GM12878 (cell line): Measurements from ENCODE around the gene NUP210. TPM values are rescaled to one million over a fixed set of nuclear protein-coding genes. Genes with fewer than 3 reads are reported as not detected.

Source experiments
- ATAC-seq: fragments of 200-7000 bp; cut with Tn5 transposase; 3 replicates; pipeline ENCODE4 v1.9.1; 2020; ENCODE audit warnings: mild to moderate bottlenecking, moderate library complexity
- BruUV-seq: library from RNA; stranded (reverse); fragments of 400-500 nt; replicated peaks from 2 replicates; lab custom pipeline; 2021; lab: Mats Ljungman, UMichigan
- CTCF ChIA-PET: fragments of 300-600 bp; sonication (Branson Sonifier 250); formaldehyde crosslinking; extraction: SDS; loops from one replicate; lab custom pipeline; 2021; ENCODE audit warnings: inconsistent platforms; lab: Yijun Ruan, JAX
- POLR2A ChIA-PET: fragments of 350-600 bp; formaldehyde crosslinking; extraction: SDS; loops from one replicate; lab custom pipeline; 2021; ENCODE audit warnings: inconsistent platforms; lab: Charles Lee
- RAD21 ChIA-PET: fragments of 300-600 bp; sonication (Branson Sonifier 250); formaldehyde crosslinking; loops from one replicate; lab custom pipeline; 2023; ENCODE audit warnings: antibody characterized with exemption; ENCODE audit not compliant: unreplicated experiment; lab: Charles Lee
- SMC1A ChIA-PET: fragments of 300-600 bp; sonication (Branson Sonifier 250); formaldehyde crosslinking; loops from one replicate; lab custom pipeline; 2023; ENCODE audit not compliant: unreplicated experiment, uncharacterized antibody; lab: Charles Lee
- DNase-seq: peaks from one replicate; pipeline ENCODE4 v3.0.0-alpha.2; 2011; ENCODE audit warnings: low read depth, low spot score
- FAIRE-seq: peaks from 3 replicates; lab custom pipeline; 2011; peaks lifted over from hg19 to GRCh38; lab: Jason Lieb, UNC
- H2AFZ ChIP-seq: 2 replicates; pipeline ENCODE4 v1.6.0; 2011; ENCODE audit warnings: low read depth, low read length, control low read depth; ENCODE audit not compliant: control insufficient read depth
- H3K27ac ChIP-seq: 2 replicates; pipeline ENCODE4 v1.5.1; 2011; ENCODE audit warnings: control low read depth; ENCODE audit not compliant: control insufficient read depth, insufficient read depth
- H3K27me3 ChIP-seq, 2 experiments: replicated peaks in 1 of 2; 2 replicates each; pipeline versions ENCODE4 v1.6.0 to v1.6.1; 2011; ENCODE audit warnings: low read length in 1 of 2; ENCODE audit not compliant: control insufficient read depth in 2 of 2, insufficient read depth in 2 of 2
- H3K36me3 ChIP-seq, 2 experiments: 2 replicates each; pipeline ENCODE4 v1.5.1; 2011; ENCODE audit warnings: low read length in 1 of 2; ENCODE audit not compliant: control insufficient read depth in 2 of 2, insufficient read depth in 2 of 2
- H3K4me1 ChIP-seq: 2 replicates; pipeline ENCODE4 v1.6.1; 2011; ENCODE audit warnings: mild to moderate bottlenecking, low read length, moderate library complexity, mixed read lengths; ENCODE audit not compliant: control insufficient read depth, insufficient read depth
- H3K4me2 ChIP-seq: 2 replicates; pipeline ENCODE4 v1.6.0; 2011; ENCODE audit warnings: control low read depth; ENCODE audit not compliant: control insufficient read depth, insufficient read depth
- H3K4me3 ChIP-seq: fragments of 200-600 bp; sonication (generic); 2 replicates; pipeline ENCODE4 v1.5.1; 2016
- H3K79me2 ChIP-seq: 2 replicates; pipeline ENCODE4 v1.6.0; 2011; ENCODE audit warnings: low read length; ENCODE audit not compliant: control insufficient read depth, insufficient read depth
- H3K9ac ChIP-seq: 2 replicates; pipeline ENCODE4 v1.8.0; 2011; ENCODE audit warnings: low read length, control low read depth, mixed read lengths; ENCODE audit not compliant: control insufficient read depth, insufficient read depth
- H3K9me3 ChIP-seq: replicated peaks from 3 replicates; pipeline ENCODE4 v1.5.1; 2011; ENCODE audit warnings: mild to moderate bottlenecking, low read length; ENCODE audit not compliant: control insufficient read depth, insufficient read depth
- H4K20me1 ChIP-seq: 2 replicates; pipeline ENCODE4 v1.6.0; 2011; ENCODE audit not compliant: control insufficient read depth, insufficient read depth
- BRCA1 ChIP-seq: IDR thresholded peaks from 2 replicates; pipeline ENCODE4 v1.6.1; 2011; ENCODE audit warnings: low read depth, low read length, improper control_type of control experiment
- CEBPZ ChIP-seq: fragments of 150-350 bp; IDR thresholded peaks from 2 replicates; pipeline ENCODE4 v1.6.1; 2016; ENCODE audit warnings: low read depth, low read length
- GABPA ChIP-seq: IDR thresholded peaks from 2 replicates; pipeline ENCODE4 v1.6.1; 2014; ENCODE audit warnings: antibody characterized with exemption, low read depth, mild to moderate bottlenecking, inconsistent platforms
- GATAD2B ChIP-seq: fragments of 450-650 bp; conservative IDR thresholded peaks from 2 replicates; pipeline ENCODE4 v1.6.1; 2017; ENCODE audit warnings: low read depth, mild to moderate bottlenecking, moderate library complexity
- NFIC ChIP-seq: IDR thresholded peaks from 2 replicates; pipeline ENCODE4 v1.6.1; 2012; ENCODE audit warnings: low read depth, mild to moderate bottlenecking, inconsistent platforms, low read length, moderate library complexity
- NFYA ChIP-seq: IDR thresholded peaks from 2 replicates; pipeline ENCODE4 v1.6.1; 2011; ENCODE audit warnings: low read depth, mild to moderate bottlenecking, low read length, improper control_type of control experiment, borderline replicate concordance
- NKRF ChIP-seq: fragments of 450-650 bp; conservative IDR thresholded peaks from 2 replicates; pipeline ENCODE4 v1.6.1; 2017; ENCODE audit warnings: mild to moderate bottlenecking, moderate library complexity
- PAX8 ChIP-seq: fragments of 450-650 bp; IDR thresholded peaks from 2 replicates; pipeline ENCODE4 v1.6.1; 2017; ENCODE audit warnings: mild to moderate bottlenecking, moderate library complexity
- RAD21 ChIP-seq: IDR thresholded peaks from 2 replicates; pipeline ENCODE4 v1.6.1; 2011; ENCODE audit warnings: mild to moderate bottlenecking, low read depth, low read length, moderate library complexity; ENCODE audit not compliant: insufficient read depth
- SIX5 ChIP-seq: IDR thresholded peaks from 2 replicates; pipeline ENCODE4 v1.6.1; 2011; ENCODE audit warnings: mild to moderate bottlenecking, low read depth, low read length, moderate library complexity; ENCODE audit not compliant: severe bottlenecking
- SPI1 ChIP-seq: IDR thresholded peaks from 2 replicates; pipeline ENCODE4 v1.6.1; 2011; ENCODE audit warnings: low read depth, mild to moderate bottlenecking, low read length, moderate library complexity, borderline replicate concordance; ENCODE audit not compliant: insufficient read depth
- SREBF2 ChIP-seq: IDR thresholded peaks from 2 replicates; pipeline ENCODE4 v1.6.1; 2012; ENCODE audit warnings: mild to moderate bottlenecking, low read length
- STAT3 ChIP-seq: IDR thresholded peaks from 2 replicates; pipeline ENCODE4 v1.6.1; 2011; ENCODE audit warnings: low read depth, low read length, improper control_type of control experiment
- TCF7 ChIP-seq: IDR thresholded peaks from 2 replicates; pipeline ENCODE4 v1.6.1; 2014; ENCODE audit warnings: antibody characterized with exemption, borderline replicate concordance
- ZNF207 ChIP-seq: fragments of 450-650 bp; IDR thresholded peaks from 2 replicates; pipeline ENCODE4 v1.6.1; 2014; ENCODE audit warnings: antibody characterized with exemption, mild to moderate bottlenecking, borderline replicate concordance
- WGBS: methylation state at CpG from one replicate; pipeline ENCODE4 v1.1.6; 2016; ENCODE audit warnings: low lambda C conversion rate; ENCODE audit not compliant: insufficient replicate concordance, insufficient coverage; ENCODE audit errors: missing lambda C conversion rate; 5-methylcytosine and 5-hydroxymethylcytosine counted together
- in situ Hi-C: fragments of 300-500 bp; cut with MboI; formaldehyde crosslinking; loops from 9 replicates; pipeline ENCODE4 v1.14.3; 2018; ENCODE audit warnings: mixed read lengths
- intact Hi-C: fragments of 100-400 bp; cut with micrococcal nuclease; formaldehyde crosslinking; loops from one replicate; pipeline ENCODE4 v1.14.2; 2022; ENCODE audit not compliant: unreplicated experiment
- polyA plus RNA-seq, 11 experiments: library from polyadenylated mRNA; depleted of rRNA in 4 of 11; unstranded in 6 of 11; stranded (reverse) in 5 of 11; fragments of >200 nt; fragmentation: Nextera tagmentation in 4 of 11; fragmentation: Illumina TruSeq in 1 of 11; extraction: Ambion mirVana in 4 of 11; extraction: Trizol in 1 of 11; gene quantifications; 1 replicate in 1 of 11; 2 replicates in 10 of 11; pipeline versions ENCODE4 v1.2.1 to v1.2.3, GENCODE V29; 2011 to 2016; ENCODE audit warnings: inconsistent platforms in 2 of 11, missing spikeins in 2 of 11, low read depth in 1 of 11
- total RNA-seq, 4 experiments: library from RNA; depleted of rRNA in 3 of 4; stranded (reverse); fragments of >200 nt in 3 of 4; fragmentation: Illumina TruSeq in 1 of 4; extraction: Trizol in 1 of 4; gene quantifications; 2 replicates each; pipeline versions ENCODE4 v1.2.1 to v1.2.3, GENCODE V29; 2013 to 2021
- TF ChIP-seq, protein P1 (sequence below): IDR thresholded peaks from 2 replicates; pipeline ENCODE4 v1.6.1; 2011; ENCODE audit warnings: mild to moderate bottlenecking, low read depth, low read length, moderate library complexity; ENCODE audit not compliant: insufficient replicate concordance
- TF ChIP-seq, protein P2 (sequence below): IDR thresholded peaks from 2 replicates; pipeline ENCODE4 v1.6.1; 2011; ENCODE audit warnings: borderline replicate concordance, low read depth, mild to moderate bottlenecking, moderate library complexity, mixed read lengths, low read length; ENCODE audit not compliant: insufficient read depth; ENCODE audit errors: extremely low read length

The NUP210 gene
- total and polyA plus RNA-seq, 10 of the 15 experiments (the other 5 are each of a cell fraction or from before 2014, with no cell fraction given): 2.9 to 150 (median 76.0) TPM

DNA sequence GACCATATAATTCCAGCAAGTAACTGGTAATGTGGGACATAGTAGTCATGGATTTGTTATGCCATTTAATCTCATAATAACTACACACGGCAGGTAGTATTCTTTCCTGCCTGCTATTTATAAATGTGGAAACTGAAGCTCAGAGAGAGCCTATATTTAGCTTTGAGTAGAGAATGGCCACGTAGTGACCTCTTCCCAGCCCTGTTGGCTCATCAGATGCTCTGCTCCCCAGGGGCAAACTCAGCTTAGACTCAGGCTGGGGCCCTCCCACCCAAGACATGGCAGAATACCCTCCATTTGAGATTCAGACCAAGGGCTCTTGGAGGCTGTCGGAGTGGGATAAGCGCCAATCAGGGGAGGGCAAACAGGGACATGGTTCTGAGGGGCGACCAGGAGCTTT lies 42.7 kb upstream of the NUP210 start:
- Histone ChIP-seq H3K4me3 (no peak overlapping the region), H3K79me2 (no peaks in the 10 kb centered on the region), H3K9me3 (no peaks in the 10 kb centered on the region), H3K27me3 (peaks cover 0 to 3% of the 10 kb centered on the region in 2 experiments), H3K36me3 (no peaks in the 10 kb centered on the region), H3K27ac (no peak overlapping the region), H4K20me1 (no peaks in the 10 kb centered on the region), H2AFZ (no peak overlapping the region), H3K4me1 (no peaks in the 10 kb centered on the region), H3K9ac (no peak overlapping the region), H3K4me2 (no peak overlapping the region)
- FAIRE-seq (no peak), DNase-seq (no peak), ATAC-seq (no peak)
- SMC1A ChIA-PET: interaction anchor here (1.0 to 3.5 kb wide), 6 partner anchors 11 to 371 kb away, joined by 3 to 17 read pairs (median 4); no protein-coding TSS in a partner anchor
- intact Hi-C loops (no loop called here), in situ Hi-C loops (no loop called here)
- CTCF ChIA-PET: interaction anchor here (0.7 to 4.5 kb wide), 8 partner anchors 8 to 370 kb away, joined by 3 to 56 read pairs (median 6); no protein-coding TSS in a partner anchor
- RAD21 ChIA-PET: interaction anchor here (1.3 to 2.2 kb wide), 2 partner anchors 10 to 370 kb away, joined by 6 to 16 read pairs; no protein-coding TSS in a partner anchor
- 30% methylated on average over 5 of the region's 5 CpGs for WGBS
- POLR2A ChIA-PET: interaction anchor here (1.1 to 1.8 kb wide), 3 partner anchors 9 to 371 kb away, joined by 3 to 5 read pairs (median 5); no protein-coding TSS in a partner anchor
- BruUV-seq: no TSS peak
- TF ChIP-seq, protein P1, sequence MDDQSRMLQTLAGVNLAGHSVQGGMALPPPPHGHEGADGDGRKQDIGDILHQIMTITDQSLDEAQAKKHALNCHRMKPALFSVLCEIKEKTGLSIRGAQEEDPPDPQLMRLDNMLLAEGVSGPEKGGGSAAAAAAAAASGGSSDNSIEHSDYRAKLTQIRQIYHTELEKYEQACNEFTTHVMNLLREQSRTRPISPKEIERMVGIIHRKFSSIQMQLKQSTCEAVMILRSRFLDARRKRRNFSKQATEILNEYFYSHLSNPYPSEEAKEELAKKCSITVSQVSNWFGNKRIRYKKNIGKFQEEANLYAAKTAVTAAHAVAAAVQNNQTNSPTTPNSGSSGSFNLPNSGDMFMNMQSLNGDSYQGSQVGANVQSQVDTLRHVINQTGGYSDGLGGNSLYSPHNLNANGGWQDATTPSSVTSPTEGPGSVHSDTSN: no peak
- TF ChIP-seq, protein P2, sequence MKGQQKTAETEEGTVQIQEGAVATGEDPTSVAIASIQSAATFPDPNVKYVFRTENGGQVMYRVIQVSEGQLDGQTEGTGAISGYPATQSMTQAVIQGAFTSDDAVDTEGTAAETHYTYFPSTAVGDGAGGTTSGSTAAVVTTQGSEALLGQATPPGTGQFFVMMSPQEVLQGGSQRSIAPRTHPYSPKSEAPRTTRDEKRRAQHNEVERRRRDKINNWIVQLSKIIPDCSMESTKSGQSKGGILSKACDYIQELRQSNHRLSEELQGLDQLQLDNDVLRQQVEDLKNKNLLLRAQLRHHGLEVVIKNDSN: no peak
- no peak for TF ChIP-seq PAX8
- TF ChIP-seq RAD21: no peak
- no peak for TF ChIP-seq SPI1
- TF ChIP-seq GATAD2B: no peak
- TF ChIP-seq GABPA: no peak
- TF ChIP-seq SIX5: no peak
- TF ChIP-seq CEBPZ: no peak
- no peak for TF ChIP-seq ZNF207
- TF ChIP-seq SREBF2: no peak
- no peak for TF ChIP-seq BRCA1
- no peak for TF ChIP-seq NFYA
- TF ChIP-seq NKRF: no peak
- no peak for TF ChIP-seq NFIC
- no peak for TF ChIP-seq TCF7
- TF ChIP-seq STAT3: no peak
